Activated CD4-positive, alpha-beta T cell treated with anti-CD3 and anti-CD28 coated beads for 24 hours (primary cell): ENCODE measurements around the gene PLEKHJ1.

Experiments used
- DNase-seq, 2 donors: peaks; one replicate each; pipeline ENCODE4 v3.0.0-alpha.2; 2020; ENCODE audit warnings: low read depth in 2 of 2

The PLEKHJ1 gene

DNA sequence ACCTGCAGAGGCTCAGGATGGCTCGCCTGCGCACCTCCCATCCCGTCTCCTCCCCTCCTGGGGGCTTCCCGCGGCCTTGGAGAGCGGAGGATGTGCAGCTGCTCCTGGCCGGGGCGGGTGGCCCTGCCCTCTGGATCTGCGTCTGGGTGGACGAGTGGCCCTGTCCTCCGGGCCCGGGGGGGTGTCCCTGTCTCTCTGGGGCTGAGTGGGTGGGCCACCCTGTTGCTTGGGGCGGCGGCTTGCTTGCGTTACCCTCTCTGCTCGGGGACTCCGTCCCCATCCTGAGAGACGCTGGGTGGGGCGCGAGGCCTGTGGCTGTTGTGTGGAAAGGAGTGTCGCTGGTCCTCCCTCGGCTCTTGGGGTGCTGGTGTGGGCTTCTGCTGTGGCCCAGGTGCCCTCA, 37.8 kb downstream of the PLEKHJ1 start:
- DNase-seq = no peak

- DNase-seq = no peak
Measured at GRCh38 chr19:2197270-2197669, 38.9 kb downstream of the PLEKHJ1 start.

- DNase-seq = no peak
Measured at GRCh38 chr19:2195914-2196313, 40.2 kb downstream of the PLEKHJ1 start.

- DNase-seq = no peak
Measured at GRCh38 chr19:2195361-2195760, 40.8 kb downstream of the PLEKHJ1 start.

GRCh38 chr19:2194513-2195078, 41.5 kb downstream of the PLEKHJ1 start:
- no peak for DNase-seq

- DNase-seq = no peak
Measured at GRCh38 chr19:2193807-2194206, 42.3 kb downstream of the PLEKHJ1 start.

DNA sequence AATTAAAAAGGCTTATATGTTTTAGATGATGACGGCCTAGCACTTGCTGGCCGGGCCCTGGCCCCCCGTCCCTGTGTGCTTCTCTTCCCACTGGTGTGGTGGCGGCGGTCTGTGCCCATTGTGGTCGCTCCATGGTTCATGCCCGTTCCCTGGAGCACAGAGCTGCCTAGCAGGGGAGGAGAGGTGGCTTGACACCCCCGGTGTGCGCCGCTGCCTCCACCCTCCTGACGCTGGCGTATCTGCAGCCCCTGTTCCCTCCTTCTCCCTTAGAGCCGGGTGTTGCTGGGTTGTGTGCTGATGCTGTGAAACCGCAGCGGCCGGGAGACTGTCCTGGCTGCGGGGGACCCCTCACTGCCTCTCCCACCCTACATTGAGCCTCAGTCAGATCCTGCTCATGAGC, 43.3 kb downstream of the PLEKHJ1 start:
- no peak for DNase-seq

- no peak for DNase-seq
Measured at GRCh38 chr19:2191456-2192310, 44.4 kb downstream of the PLEKHJ1 start.

DNA sequence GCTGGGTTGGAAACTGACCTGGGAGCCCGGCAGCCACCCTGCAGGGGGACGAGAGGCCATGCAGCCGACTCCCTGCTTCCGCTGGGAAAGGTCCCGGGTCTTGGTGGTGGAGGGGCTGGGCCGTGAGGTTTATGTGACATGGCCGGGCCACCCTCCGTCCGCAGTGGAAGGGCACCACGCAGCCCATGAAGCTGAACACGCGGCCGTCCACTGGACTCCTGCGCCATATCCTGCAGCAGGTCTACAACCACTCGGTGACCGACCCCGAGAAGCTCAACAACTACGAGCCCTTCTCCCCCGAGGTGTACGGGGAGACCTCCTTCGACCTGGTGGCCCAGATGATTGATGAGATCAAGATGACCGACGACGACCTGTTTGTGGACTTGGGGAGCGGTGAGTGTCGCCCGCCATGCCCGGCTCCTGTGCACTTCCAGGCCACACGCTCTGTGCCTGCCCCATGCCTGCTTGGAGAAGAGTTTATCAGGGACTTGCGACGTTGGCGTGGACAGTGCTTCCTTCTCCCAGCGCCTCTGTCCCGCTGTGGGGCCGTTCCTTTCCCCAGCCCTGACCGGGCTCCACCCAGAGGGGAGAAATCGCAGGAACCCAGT, 45.2 kb downstream of the PLEKHJ1 start:
- DNase-seq = no peak

DNA sequence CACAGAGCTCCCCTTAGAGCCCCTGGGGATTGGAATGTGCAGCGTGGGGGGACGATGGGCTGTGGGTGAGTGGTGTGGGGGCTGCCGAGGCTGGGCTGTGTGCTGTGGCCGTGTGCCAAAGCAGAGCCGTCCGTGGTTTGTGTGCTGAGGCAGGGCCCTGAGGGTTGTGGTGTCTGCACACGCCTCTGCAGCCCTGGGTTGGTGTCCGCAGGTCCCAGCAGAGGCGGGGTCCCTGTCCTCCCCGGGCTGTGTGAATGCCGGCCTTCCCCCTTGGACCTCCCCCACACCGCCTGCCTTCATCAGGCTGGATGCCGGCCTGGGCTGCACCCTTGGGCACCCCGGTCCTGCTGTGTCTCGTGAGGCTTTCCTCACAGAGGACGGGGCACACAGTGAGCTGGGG, 46.2 kb downstream of the PLEKHJ1 start:
- DNase-seq = no peak

DNA sequence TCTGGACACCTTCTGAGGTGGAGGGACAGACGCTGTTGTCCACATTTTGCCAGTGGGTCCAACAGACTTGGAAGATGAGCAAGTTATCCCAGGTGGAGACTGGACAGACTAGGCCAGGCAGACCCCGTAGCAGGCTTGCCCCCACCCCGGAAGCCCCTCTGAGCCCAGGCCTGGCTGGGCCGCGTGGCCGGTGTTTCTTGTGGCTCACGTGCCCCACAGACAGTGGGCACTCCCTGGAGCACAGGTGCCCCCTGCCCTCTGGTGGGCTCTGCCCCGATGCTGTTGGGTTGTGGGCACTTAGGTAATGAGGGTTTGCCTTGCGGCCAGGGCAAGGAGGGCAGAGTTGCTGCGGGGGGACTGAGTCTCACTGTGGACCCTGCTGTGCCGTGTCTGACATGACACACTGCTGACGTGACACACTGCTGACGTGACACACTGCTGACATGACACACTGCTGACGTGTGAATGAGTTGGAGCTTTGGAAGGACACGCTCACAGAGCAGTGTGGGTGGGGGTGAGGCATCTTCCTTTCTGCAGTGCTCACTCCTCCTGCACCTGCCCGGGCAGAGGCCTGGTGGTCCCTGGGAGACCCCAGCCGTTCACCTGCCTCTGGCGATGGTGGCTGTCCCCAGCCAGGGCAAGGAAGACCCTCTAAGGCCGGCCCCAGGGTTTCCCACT, 47.3 kb downstream of the PLEKHJ1 start:
- no peak for DNase-seq

DNA sequence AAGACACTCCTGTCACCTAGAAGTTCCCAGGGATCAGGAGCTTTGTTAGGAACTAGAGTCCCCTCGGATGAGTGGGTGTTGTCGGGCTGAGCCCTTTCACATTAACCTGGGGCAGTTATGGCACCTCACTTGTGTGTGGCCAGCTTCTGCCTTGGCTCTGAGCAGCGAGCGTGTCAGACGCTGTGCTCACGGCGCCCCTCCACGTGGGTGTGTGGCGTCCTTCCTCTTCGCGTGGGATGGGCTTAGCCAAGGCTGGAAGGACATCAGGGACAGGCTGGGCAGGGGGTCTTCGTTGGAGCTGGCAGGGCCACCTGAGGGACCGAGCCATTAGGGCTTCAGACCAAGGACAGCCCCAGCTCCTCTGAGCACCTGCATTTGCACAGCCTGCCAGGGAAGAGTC, 49.0 kb downstream of the PLEKHJ1 start:
- DNase-seq = no peak

DNA sequence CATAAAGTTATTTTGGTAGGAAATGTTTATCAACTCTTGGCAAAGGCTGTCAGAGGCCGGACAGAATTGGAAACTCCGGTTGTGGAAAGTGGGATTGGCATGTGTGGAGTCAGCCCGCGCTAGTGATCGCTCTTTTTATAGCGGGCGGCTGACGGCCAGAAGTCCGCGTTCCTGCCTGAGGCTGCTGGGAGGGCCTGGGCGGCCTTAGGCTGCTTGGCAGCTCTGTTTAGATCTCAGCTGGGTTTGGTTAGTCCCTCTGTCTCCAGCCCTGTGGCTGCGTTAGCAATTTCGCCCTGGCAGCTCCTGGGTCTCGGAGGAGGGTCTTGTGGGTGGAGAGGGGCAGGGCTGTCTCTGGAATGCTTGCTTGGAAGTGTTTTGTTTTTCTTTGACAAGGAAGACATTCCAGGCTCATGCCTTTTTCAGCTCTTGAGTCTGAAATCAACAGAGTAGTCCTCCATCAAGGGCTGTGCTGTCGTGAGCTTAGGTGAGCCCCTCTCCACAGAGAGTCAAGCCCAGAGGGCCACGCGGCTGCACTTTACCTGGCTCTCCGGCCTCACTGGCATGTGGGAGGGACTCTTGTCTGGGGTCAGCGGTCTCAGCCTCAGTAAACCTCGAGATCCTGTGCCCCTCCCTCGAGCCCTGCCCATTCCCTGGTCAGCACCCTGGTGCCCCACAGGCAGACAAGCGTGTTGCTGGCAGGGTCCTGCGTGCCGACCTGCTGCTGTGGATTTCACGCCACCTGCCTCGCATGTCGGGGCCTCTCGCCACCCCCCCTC, 49.9 kb downstream of the PLEKHJ1 start:
- DNase-seq = no peak

GRCh38 chr19:2185734-2186070, 50.4 kb downstream of the PLEKHJ1 start:
- DNase-seq = no peak

DNA sequence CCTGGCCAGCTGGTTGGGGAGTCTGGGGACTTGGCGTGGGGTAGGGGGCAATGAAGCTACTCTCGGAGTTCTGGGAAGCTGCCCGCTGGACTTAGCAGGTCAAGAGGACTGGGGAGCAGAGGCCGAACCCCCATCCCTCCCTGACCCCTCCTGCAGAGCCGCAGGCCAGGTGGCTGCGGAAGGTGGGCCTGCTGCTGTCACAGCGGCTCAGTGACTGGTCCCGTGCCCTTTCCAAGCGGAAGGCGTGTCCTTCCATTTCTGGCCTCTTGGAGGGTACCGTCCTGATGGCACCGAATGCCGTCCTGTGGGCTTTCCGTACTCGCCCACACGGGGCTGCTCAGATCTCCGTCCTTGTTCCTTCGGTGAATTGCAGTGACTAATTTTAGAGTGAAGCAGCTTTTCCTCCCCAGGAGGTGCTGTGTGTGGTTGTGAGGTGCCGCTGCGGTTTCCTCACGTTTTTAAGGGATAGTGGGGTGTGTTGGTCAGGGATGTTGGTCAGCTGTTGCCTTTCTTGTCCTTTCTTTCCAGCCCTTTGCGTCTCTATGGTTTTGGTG, 51.6 kb downstream of the PLEKHJ1 start:
- no peak for DNase-seq
